Ectodermal cell (in vitro differentiated cells): Measurements from ENCODE around the gene OR8J1. TPM values are rescaled to one million over a fixed set of nuclear protein-coding genes. Genes with fewer than 3 reads are reported as not detected.

Source experiments
- H3K27ac ChIP-seq: 2 replicates; pipeline ENCODE4 v1.7.0; 2013; ENCODE audit warnings: mild to moderate bottlenecking, low read depth, low read length; ENCODE audit not compliant: insufficient read depth, poor library complexity, severe bottlenecking
- H3K27me3 ChIP-seq: 2 replicates; pipeline ENCODE4 v1.7.0; 2013; ENCODE audit warnings: mild to moderate bottlenecking, low read length; ENCODE audit not compliant: insufficient read depth, control insufficient read depth, poor library complexity, severe bottlenecking
- H3K36me3 ChIP-seq: one replicate; pipeline ENCODE4 v1.7.0; 2013; ENCODE audit warnings: low read length; ENCODE audit not compliant: control insufficient read depth, insufficient read depth
- H3K4me1 ChIP-seq: one replicate; pipeline ENCODE4 v1.7.0; 2013; ENCODE audit warnings: low read length; ENCODE audit not compliant: control insufficient read depth, insufficient read depth
- H3K4me3 ChIP-seq: 2 replicates; pipeline ENCODE4 v1.7.0; 2013; ENCODE audit warnings: low read depth, low read length, control low read depth; ENCODE audit not compliant: insufficient read depth
- H3K9me3 ChIP-seq: 2 replicates; pipeline ENCODE4 v1.7.0; 2013; ENCODE audit warnings: mild to moderate bottlenecking, low read length, moderate library complexity; ENCODE audit not compliant: control insufficient read depth
- WGBS, 2 experiments: methylation state at CpG; one replicate each; pipeline ENCODE4 v1.1.7; 2013; ENCODE audit warnings: missing lambda C conversion rate in 2 of 2; 5-methylcytosine and 5-hydroxymethylcytosine counted together
- polyA plus RNA-seq, 4 experiments: library from polyadenylated mRNA; stranded (reverse); fragments of 50-300 nt; gene quantifications; one replicate each; pipeline ENCODE4 v1.2.3, GENCODE V29; 2013

The OR8J1 gene, protein sequence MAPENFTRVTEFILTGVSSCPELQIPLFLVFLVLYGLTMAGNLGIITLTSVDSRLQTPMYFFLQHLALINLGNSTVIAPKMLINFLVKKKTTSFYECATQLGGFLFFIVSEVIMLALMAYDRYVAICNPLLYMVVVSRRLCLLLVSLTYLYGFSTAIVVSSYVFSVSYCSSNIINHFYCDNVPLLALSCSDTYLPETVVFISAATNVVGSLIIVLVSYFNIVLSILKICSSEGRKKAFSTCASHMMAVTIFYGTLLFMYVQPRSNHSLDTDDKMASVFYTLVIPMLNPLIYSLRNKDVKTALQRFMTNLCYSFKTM
- not detected for polyA plus RNA-seq (2013, experiment 1 of 4)
- not detected for polyA plus RNA-seq (2013, experiment 2 of 4)
- polyA plus RNA-seq (2013, experiment 3 of 4): not detected
- not detected for polyA plus RNA-seq (2013, experiment 4 of 4)

GRCh38 chr11:56353991-56354390 lies at the start of gene OR8J1:
TSS of gene OR8J1 (plus strand) at chr11:56354291. CDS start at chr11:56360247, 5,956 bp downstream.
- H3K36me3 ChIP-seq: no peaks in the 10 kb centered on the region
- H3K9me3 ChIP-seq: no peaks in the 10 kb centered on the region
- no peak within 1 kb of the TSS for H3K4me3 ChIP-seq
- H3K27ac ChIP-seq: no peak within 1 kb of the TSS
- no peaks in the 10 kb centered on the region for H3K4me1 ChIP-seq
- WGBS, 2 experiments: 93 to 100% methylated on average over 2 of the region's 2 CpGs
- no peaks in the 10 kb centered on the region for H3K27me3 ChIP-seq

DNA sequence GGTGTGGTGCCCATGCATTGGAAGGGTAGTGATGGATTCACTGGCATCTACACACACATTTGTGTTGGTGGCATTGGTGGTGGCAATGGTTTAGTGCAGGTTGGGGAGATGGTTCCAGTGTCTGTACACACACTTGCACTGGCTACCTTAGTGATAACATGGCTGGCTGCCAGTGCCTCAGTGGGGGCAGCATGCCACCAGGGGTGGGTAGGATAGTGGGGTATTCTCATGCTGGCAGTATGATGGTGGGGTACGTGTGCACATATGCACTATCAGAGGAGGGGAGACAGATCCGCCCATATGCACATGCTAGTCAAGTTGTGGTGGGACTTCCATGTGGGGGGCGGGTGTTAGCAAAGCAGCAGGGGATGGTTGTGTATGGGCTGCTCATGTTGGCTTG lies 46.3 kb upstream of the OR8J1 start:
- no peak overlapping the region for H3K27ac ChIP-seq
- no peaks in the 10 kb centered on the region for H3K36me3 ChIP-seq
- no peak overlapping the region for H3K4me3 ChIP-seq
- no peaks in the 10 kb centered on the region for H3K27me3 ChIP-seq
- H3K9me3 ChIP-seq: no peaks in the 10 kb centered on the region
- no peaks in the 10 kb centered on the region for H3K4me1 ChIP-seq
- 92 to 95% methylated on average over 3 of the region's 3 CpGs for WGBS, 2 experiments

DNA sequence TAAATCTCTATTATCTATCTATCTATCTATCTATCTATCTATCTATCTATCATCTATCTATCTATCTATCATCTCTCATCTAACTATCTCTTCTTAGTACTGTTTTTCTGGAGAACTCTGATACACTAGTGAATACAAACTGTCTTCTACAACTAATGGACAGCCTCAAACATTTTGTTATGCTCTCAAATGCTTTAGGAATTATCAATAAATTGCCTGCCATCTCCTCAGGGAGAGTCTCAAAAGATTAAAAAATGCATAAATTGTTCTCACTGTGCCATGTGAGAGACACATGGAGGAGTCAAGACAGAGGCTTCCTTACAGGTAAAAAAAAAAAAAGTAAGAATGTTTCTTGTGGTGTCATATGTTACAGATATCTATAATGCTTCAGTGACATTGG lies 39.2 kb upstream of the OR8J1 start, which contains the start of gene OR8K3:
OR8K3 (plus strand) TSS at position 301 of the 400 bp plus-strand sequence. CDS start 3,163 bp downstream, outside the sequence.
- H3K9me3 ChIP-seq: no peaks in the 10 kb centered on the region
- no peak within 1 kb of the TSS for H3K4me3 ChIP-seq
- no peaks in the 10 kb centered on the region for H3K27me3 ChIP-seq
- no peaks in the 10 kb centered on the region for H3K4me1 ChIP-seq
- H3K27ac ChIP-seq: no peak within 1 kb of the TSS
- no peaks in the 10 kb centered on the region for H3K36me3 ChIP-seq

GRCh38 chr11:56331861-56332491 lies 22.1 kb upstream of the OR8J1 start:
- Histone ChIP-seq H3K9me3 (no peaks in the 10 kb centered on the region), H3K4me1 (no peaks in the 10 kb centered on the region)
- 95 to 96% methylated on average over 34 of the region's 34 CpGs for WGBS, 2 experiments

DNA sequence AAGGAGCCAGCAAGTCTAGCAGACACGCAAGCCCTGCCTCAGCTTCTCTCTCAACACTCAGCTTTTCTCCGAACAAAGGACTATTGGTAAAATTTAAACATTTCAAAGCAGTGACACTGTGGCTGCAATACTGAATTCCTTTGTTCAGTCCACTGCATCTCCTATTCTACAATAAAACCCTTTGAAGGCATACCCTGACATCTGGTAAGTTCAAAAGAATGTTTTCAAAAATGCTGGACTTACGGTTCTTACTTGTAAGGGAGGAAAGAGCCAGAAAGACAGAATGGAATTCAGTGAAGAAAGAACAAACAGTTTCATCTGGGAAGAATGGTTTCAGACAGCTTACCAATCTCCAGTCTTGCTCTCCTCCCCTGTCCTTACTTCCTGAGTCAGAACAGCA lies 20.9 kb upstream of the OR8J1 start:
- Histone ChIP-seq H3K36me3 (no peaks in the 10 kb centered on the region), H3K9me3 (no peaks in the 10 kb centered on the region), H3K27me3 (no peaks in the 10 kb centered on the region), H3K4me3 (no peak overlapping the region), H3K4me1 (no peaks in the 10 kb centered on the region), H3K27ac (no peak overlapping the region)
- WGBS, 2 experiments: 93 to 94% methylated on average over 3 of the region's 3 CpGs

More at GRCh38 chr11:56331861-56332491, 22.1 kb upstream of the OR8J1 start:
- Histone ChIP-seq H3K4me3 (no peak overlapping the region), H3K27me3 (no peaks in the 10 kb centered on the region), H3K27ac (no peak overlapping the region), H3K36me3 (no peaks in the 10 kb centered on the region)

- Histone ChIP-seq H3K4me1 (no peaks in the 10 kb centered on the region), H3K9me3 (no peaks in the 10 kb centered on the region), H3K36me3 (no peaks in the 10 kb centered on the region), H3K4me3 (no peak overlapping the region), H3K27ac (no peak overlapping the region), H3K27me3 (no peaks in the 10 kb centered on the region)
Measured at GRCh38 chr11:56340289-56340688, 13.8 kb upstream of the OR8J1 start.

DNA sequence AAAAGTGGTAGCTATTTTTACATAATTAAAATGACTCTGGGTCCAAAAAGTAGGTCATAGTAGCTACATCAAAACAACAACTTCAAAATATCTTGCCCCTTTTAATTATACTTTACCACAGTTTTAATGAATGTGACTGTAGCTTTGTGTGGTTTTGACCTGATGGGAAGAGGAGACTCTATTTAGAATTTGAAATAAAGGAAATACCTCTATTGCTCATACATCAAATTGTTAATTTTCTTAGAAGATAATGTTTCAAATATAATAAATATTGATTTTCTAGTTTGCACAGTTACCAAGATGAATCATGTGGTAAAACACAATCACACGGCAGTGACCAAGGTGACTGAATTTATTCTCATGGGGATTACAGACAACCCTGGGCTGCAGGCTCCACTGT lies 8.4 kb upstream of the OR8J1 start, which contains the start of gene OR8K1:
OR8K1 (plus strand) TSS at position 301 of the 400 bp plus-strand sequence; CDS start at position 301, 0 bp downstream.
- Histone ChIP-seq H3K4me3 (no peak within 1 kb of the TSS), H3K36me3 (no peaks in the 10 kb centered on the region), H3K9me3 (no peaks in the 10 kb centered on the region), H3K27me3 (no peaks in the 10 kb centered on the region), H3K4me1 (no peaks in the 10 kb centered on the region), H3K27ac (no peak within 1 kb of the TSS)
- WGBS, 2 experiments: 95% methylated on average over 1 of the region's 1 CpG

- Histone ChIP-seq H3K27me3 (no peaks in the 10 kb centered on the region), H3K9me3 (no peaks in the 10 kb centered on the region), H3K27ac (no peak within 1 kb of the TSS), H3K4me1 (no peaks in the 10 kb centered on the region), H3K4me3 (no peak within 1 kb of the TSS), H3K36me3 (no peaks in the 10 kb centered on the region)
- 64 to 75% methylated on average over 1 of the region's 2 CpGs for WGBS, 2 experiments
Measured at GRCh38 chr11:56375324-56375723, 21.2 kb downstream of the OR8J1 start, which contains the start of gene OR8U1. TSS of gene OR8U1 (plus strand) at chr11:56375624. CDS start at chr11:56375624, 0 bp downstream.

- 88% methylated on average over 1 of the region's 2 CpGs; no CpG with 5 or more reads in 1 of the 2 experiments for WGBS, 2 experiments
- H3K27me3 ChIP-seq: no peaks in the 10 kb centered on the region
- H3K4me1 ChIP-seq: no peaks in the 10 kb centered on the region
- no peak overlapping the region for H3K4me3 ChIP-seq
- no peaks in the 10 kb centered on the region for H3K9me3 ChIP-seq
- H3K36me3 ChIP-seq: no peaks in the 10 kb centered on the region
- no peak overlapping the region for H3K27ac ChIP-seq
Measured at GRCh38 chr11:56380120-56380519, 26.0 kb downstream of the OR8J1 start.

GRCh38 chr11:56394381-56394780 lies 40.3 kb downstream of the OR8J1 start:
- Histone ChIP-seq H3K9me3 (no peaks in the 10 kb centered on the region), H3K4me1 (no peaks in the 10 kb centered on the region), H3K36me3 (no peaks in the 10 kb centered on the region), H3K27ac (no peak overlapping the region), H3K4me3 (no peak overlapping the region), H3K27me3 (no peaks in the 10 kb centered on the region)
- 93 to 96% methylated on average over 3 of the region's 3 CpGs for WGBS, 2 experiments
